Measurements from ENCODE around the gene CCHCR1. TPM values are rescaled to one million over a fixed set of nuclear protein-coding genes. Genes with fewer than 3 reads are reported as not detected.

Gene CCHCR1
- total RNA-seq, 2 donors from 2014 or later = 20.3 to 37.4 TPM

- no peak overlapping the region for H3K4me3 ChIP-seq
- H3K36me3 ChIP-seq = no peaks in the 10 kb centered on the region
- intact Hi-C loops (cut with DNase I) = no loop called here
- no peaks in the 10 kb centered on the region for H3K9me3 ChIP-seq
- H3K27me3 ChIP-seq (replicated peaks; ENCODE audit: insufficient read depth) = peaks cover 2% of the 10 kb centered on the region
- peak overlapping the region; percentile 61 to 76 for H3K27ac ChIP-seq
- TF ChIP-seq POLR2AphosphoS5 (IDR thresholded peaks at IDR 0.05) (no peak), POLR2A (IDR thresholded peaks at IDR 0.05) (no peak), CTCF (IDR thresholded peaks at IDR 0.05) (no peak)
- peaks cover 5% of the 10 kb centered on the region for H3K4me1 ChIP-seq (replicated peaks)
- no peak for DNase-seq (ENCODE audit: low spot score)
- 82% methylated on average over 7 of the region's 7 CpGs for whole genome bisulfite sequencing
These were observed 43.6 kb downstream of the CCHCR1 start for GRCh38 chr6:31113861-31114540.

- intact Hi-C loops (cut with DNase I) = no loop called here
- H3K4me3 ChIP-seq = no peak within 1 kb of the TSS
- peaks cover 2% of the 10 kb centered on the region for H3K27me3 ChIP-seq (replicated peaks; ENCODE audit: insufficient read depth)
- H3K9me3 ChIP-seq = no peaks in the 10 kb centered on the region
- TF ChIP-seq POLR2AphosphoS5 (IDR thresholded peaks at IDR 0.05) (no peak), CTCF (IDR thresholded peaks at IDR 0.05) (no peak), POLR2A (IDR thresholded peaks at IDR 0.05) (no peak)
- H3K4me1 ChIP-seq (replicated peaks) = peaks cover 5% of the 10 kb centered on the region
- H3K36me3 ChIP-seq = no peaks in the 10 kb centered on the region
- WGBS = 79% methylated on average over 5 of the region's 5 CpGs
- DNase-seq (ENCODE audit: low spot score) = no peak
- no peak within 1 kb of the TSS for H3K27ac ChIP-seq
These were observed 45.1 kb downstream of the CCHCR1 start, which contains the start of gene C6orf15 for GRCh38 chr6:31112478-31112877. C6orf15 (minus strand) TSS chr6:31112575; CDS start chr6:31112555, 20 bp downstream.

GRCh38 chr6:31111712-31112111 lies 45.9 kb downstream of the CCHCR1 start:
- intact Hi-C loops (cut with DNase I) = no loop called here
- WGBS = 97% methylated on average over 13 of the region's 13 CpGs
- TF ChIP-seq CTCF (IDR thresholded peaks at IDR 0.05) = no peak
- no peak for TF ChIP-seq POLR2A (IDR thresholded peaks at IDR 0.05)
- TF ChIP-seq POLR2AphosphoS5 (IDR thresholded peaks at IDR 0.05) = no peak

GRCh38 chr6:31110825-31111582 lies 46.6 kb downstream of the CCHCR1 start:
- Histone ChIP-seq H3K36me3 (no peaks in the 10 kb centered on the region), H3K4me3 (no peak overlapping the region), H3K9me3 (no peaks in the 10 kb centered on the region), H3K27ac (no peak overlapping the region), H3K4me1 (replicated peaks) (peaks cover 5% of the 10 kb centered on the region), H3K27me3 (replicated peaks; ENCODE audit: insufficient read depth) (peaks cover 2% of the 10 kb centered on the region)
- intact Hi-C loops (cut with DNase I) = no loop called here
- no peak for DNase-seq (ENCODE audit: low spot score)
- whole genome bisulfite sequencing = 69% methylated on average over 11 of the region's 11 CpGs
- TF ChIP-seq POLR2A (IDR thresholded peaks at IDR 0.05) (no peak), POLR2AphosphoS5 (IDR thresholded peaks at IDR 0.05) (no peak), CTCF (IDR thresholded peaks at IDR 0.05) (no peak)

More at GRCh38 chr6:31111712-31112111, 45.9 kb downstream of the CCHCR1 start:
- Histone ChIP-seq H3K27me3 (replicated peaks; ENCODE audit: insufficient read depth) (peaks cover 2% of the 10 kb centered on the region), H3K27ac (no peak overlapping the region), H3K4me1 (replicated peaks) (peaks cover 5% of the 10 kb centered on the region), H3K9me3 (no peaks in the 10 kb centered on the region), H3K36me3 (no peaks in the 10 kb centered on the region), H3K4me3 (no peak overlapping the region)
- DNase-seq (ENCODE audit: low spot score) = no peak

Measured in prostate gland (tissue), 2 donors.